ENCODE results near the gene ANKRD33B.

DNA sequence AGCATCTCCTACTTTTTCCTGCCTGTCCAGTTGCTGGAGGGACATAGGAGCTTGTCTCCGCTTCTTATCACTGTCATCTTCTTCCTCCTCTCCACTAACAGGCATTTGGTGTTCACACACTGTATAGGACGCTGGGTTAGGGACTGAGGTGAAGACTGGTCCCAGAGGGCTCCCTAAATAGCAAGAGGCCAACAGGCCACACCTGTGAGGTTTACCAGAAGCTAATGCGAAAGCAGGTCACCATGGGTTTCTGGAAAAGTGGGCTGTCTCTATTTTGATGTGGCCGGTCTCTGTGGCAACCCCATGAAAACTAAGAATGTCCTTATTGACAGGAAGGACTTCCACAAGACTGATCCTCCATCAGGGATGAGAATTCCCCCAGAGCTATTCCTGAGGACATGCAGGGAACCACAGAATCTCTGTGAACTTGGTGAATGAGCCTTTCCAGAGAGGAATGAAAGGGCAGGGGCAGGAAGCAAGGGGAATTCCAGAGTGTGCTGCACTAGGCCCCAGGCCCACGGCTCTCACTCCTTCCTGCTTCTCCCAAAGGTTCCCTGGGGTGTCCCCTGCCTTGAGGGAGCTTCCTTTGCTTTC lies 135.5 kb downstream of the ANKRD33B start:
- no peak for TF ChIP-seq ZNF33A (CRISPR knock-in tag; IDR thresholded peaks at IDR 0.05; ENCODE audit: borderline replicate concordance)
- no peak for TF ChIP-seq POLR2AphosphoS5 (IDR thresholded peaks at IDR 0.05; ENCODE audit: low read depth, low read length)
- TF ChIP-seq ZNF292 (CRISPR knock-in tag; IDR thresholded peaks at IDR 0.05; ENCODE audit: borderline replicate concordance, low read depth), result no peak
- TF ChIP-seq ZNF263 (CRISPR knock-in tag; IDR thresholded peaks at IDR 0.05), result no peak
- TF ChIP-seq, protein P1, sequence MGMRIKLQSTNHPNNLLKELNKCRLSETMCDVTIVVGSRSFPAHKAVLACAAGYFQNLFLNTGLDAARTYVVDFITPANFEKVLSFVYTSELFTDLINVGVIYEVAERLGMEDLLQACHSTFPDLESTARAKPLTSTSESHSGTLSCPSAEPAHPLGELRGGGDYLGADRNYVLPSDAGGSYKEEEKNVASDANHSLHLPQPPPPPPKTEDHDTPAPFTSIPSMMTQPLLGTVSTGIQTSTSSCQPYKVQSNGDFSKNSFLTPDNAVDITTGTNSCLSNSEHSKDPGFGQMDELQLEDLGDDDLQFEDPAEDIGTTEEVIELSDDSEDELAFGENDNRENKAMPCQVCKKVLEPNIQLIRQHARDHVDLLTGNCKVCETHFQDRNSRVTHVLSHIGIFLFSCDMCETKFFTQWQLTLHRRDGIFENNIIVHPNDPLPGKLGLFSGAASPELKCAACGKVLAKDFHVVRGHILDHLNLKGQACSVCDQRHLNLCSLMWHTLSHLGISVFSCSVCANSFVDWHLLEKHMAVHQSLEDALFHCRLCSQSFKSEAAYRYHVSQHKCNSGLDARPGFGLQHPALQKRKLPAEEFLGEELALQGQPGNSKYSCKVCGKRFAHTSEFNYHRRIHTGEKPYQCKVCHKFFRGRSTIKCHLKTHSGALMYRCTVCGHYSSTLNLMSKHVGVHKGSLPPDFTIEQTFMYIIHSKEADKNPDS (CRISPR knock-in tag; IDR thresholded peaks at IDR 0.05), result no peak
- no peak for TF ChIP-seq ZBTB3 (CRISPR knock-in tag; IDR thresholded peaks at IDR 0.05; ENCODE audit: borderline replicate concordance, low read depth)
